Gastrocnemius medialis (tissue), 4 donors: ENCODE data around the gene SEC22A.

Experiments used
- POLR2A ChIP-seq, 2 donors: fragments of 450-650 bp; IDR thresholded peaks; one replicate each; pipeline ENCODE4 v1.6.1; 2017; ENCODE audit warnings: antibody characterized with exemption in 2 of 2, mild to moderate bottlenecking in 2 of 2, moderate library complexity in 2 of 2
- TF ChIP-seq, protein P1 (sequence below), 5 experiments: fragments of 450-650 bp in 3 of 5; fragments of 200-600 bp in 2 of 5; sonication (generic) in 2 of 5; IDR thresholded peaks in 4 of 5; conservative IDR thresholded peaks in 1 of 5; 1 replicate in 4 of 5; 2 replicates in 1 of 5; pipeline ENCODE4 v1.5.1; 2016 to 2019; ENCODE audit warnings: antibody characterized with exemption in 5 of 5, mild to moderate bottlenecking in 3 of 5, moderate library complexity in 3 of 5

GRCh38 chr3:123158899-123159390, 42.8 kb upstream of the SEC22A start:
- TF ChIP-seq, protein P1, sequence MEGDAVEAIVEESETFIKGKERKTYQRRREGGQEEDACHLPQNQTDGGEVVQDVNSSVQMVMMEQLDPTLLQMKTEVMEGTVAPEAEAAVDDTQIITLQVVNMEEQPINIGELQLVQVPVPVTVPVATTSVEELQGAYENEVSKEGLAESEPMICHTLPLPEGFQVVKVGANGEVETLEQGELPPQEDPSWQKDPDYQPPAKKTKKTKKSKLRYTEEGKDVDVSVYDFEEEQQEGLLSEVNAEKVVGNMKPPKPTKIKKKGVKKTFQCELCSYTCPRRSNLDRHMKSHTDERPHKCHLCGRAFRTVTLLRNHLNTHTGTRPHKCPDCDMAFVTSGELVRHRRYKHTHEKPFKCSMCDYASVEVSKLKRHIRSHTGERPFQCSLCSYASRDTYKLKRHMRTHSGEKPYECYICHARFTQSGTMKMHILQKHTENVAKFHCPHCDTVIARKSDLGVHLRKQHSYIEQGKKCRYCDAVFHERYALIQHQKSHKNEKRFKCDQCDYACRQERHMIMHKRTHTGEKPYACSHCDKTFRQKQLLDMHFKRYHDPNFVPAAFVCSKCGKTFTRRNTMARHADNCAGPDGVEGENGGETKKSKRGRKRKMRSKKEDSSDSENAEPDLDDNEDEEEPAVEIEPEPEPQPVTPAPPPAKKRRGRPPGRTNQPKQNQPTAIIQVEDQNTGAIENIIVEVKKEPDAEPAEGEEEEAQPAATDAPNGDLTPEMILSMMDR (IDR thresholded peaks at IDR 0.05 in 4 of 5, conservative IDR thresholded peaks at IDR 0.05 in 1 of 5): no peak
- no peak for TF ChIP-seq POLR2A (IDR thresholded peaks at IDR 0.05)
